Calu3 (cell line): ENCODE results near the gene OGFOD3. TPM values are rescaled to one million over a fixed set of nuclear protein-coding genes. Genes with fewer than 3 reads are reported as not detected.

Experiments used
- BruUV-seq: library from RNA; stranded (reverse); fragments of 400-500 nt; replicated peaks from 2 replicates; lab custom pipeline; 2021; lab: Mats Ljungman, UMichigan
- CTCF ChIA-PET: fragments of 300-600 bp; sonication (Branson Sonifier 250); formaldehyde crosslinking; loops from one replicate; lab custom pipeline; 2022; ENCODE audit warnings: antibody characterized with exemption; lab: Charles Lee
- DNase-seq: peaks from one replicate; pipeline ENCODE4 v3.0.0; 2022
- H3K27ac Mint-ChIP-seq: one replicate; pipeline ENCODE4 v1.8.0; 2022; ENCODE audit warnings: mixed read lengths; ENCODE audit not compliant: unreplicated experiment
- H3K27me3 Mint-ChIP-seq: one replicate; pipeline ENCODE4 v1.8.0; 2022; ENCODE audit warnings: mixed read lengths; ENCODE audit not compliant: unreplicated experiment
- H3K36me3 Mint-ChIP-seq: one replicate; pipeline ENCODE4 v1.8.0; 2022; ENCODE audit warnings: mild to moderate bottlenecking, moderate library complexity, mixed read lengths; ENCODE audit not compliant: insufficient read depth, unreplicated experiment
- H3K4me1 Mint-ChIP-seq: one replicate; pipeline ENCODE4 v1.8.0; 2022; ENCODE audit warnings: mild to moderate bottlenecking, low read depth, mixed read lengths; ENCODE audit not compliant: unreplicated experiment
- H3K4me3 Mint-ChIP-seq: one replicate; pipeline ENCODE4 v1.8.0; 2022; ENCODE audit warnings: mild to moderate bottlenecking, low read depth, moderate library complexity, mixed read lengths; ENCODE audit not compliant: unreplicated experiment
- H3K9me3 Mint-ChIP-seq: one replicate; pipeline ENCODE4 v1.8.0; 2022; ENCODE audit warnings: low read depth, mixed read lengths; ENCODE audit not compliant: unreplicated experiment
- CTCF ChIP-seq: fragments of 200-600 bp; IDR thresholded peaks from one replicate; pipeline ENCODE4 v1.8.0; 2022; ENCODE audit warnings: antibody characterized with exemption; ENCODE audit not compliant: unreplicated experiment
- intact Hi-C: fragments of 100-400 bp; cut with micrococcal nuclease; formaldehyde crosslinking; loops from one replicate; pipeline ENCODE4 v1.10.0; 2022; ENCODE audit not compliant: unreplicated experiment
- total RNA-seq: library from RNA; stranded (reverse); gene quantifications from 2 replicates; pipeline ENCODE4 v1.2.3, GENCODE V29; 2022

Gene OGFOD3
- total RNA-seq, 1 experiment from 2014 or later, result 29.0 TPM

DNA sequence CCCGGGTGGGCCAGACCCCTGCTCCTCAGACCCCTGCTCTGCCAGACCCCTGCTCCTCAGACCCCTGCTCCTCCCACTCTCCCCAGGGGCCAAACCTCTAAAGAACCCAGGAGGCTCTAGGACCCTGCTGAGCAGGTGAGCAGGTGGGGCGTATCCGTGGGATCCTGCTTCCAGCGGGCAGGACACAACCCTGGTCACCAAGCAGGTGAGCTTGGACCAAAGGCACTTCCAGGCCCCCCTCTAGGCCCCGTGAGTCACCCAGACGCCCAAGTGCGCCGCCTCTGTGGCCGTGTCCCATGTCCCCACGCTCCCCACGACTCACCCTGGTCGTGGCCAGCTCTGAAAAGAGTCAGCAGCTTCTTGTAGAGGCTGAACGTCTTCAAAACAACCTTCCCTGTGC, 27.2 kb upstream of the OGFOD3 start:
- Mint-ChIP-seq H3K4me1 (peaks cover 7% of the 10 kb centered on the region), H3K9me3 (no peaks in the 10 kb centered on the region), H3K27ac (no peak overlapping the region), H3K4me3 (no peak overlapping the region), H3K27me3 (no peaks in the 10 kb centered on the region), H3K36me3 (peaks cover 51% of the 10 kb centered on the region)
- DNase-seq, result no peak
- intact Hi-C loops, result no loop called here
- no peak for TF ChIP-seq CTCF
- CTCF ChIA-PET, result no interaction called here
- no TSS peak for BruUV-seq

DNA sequence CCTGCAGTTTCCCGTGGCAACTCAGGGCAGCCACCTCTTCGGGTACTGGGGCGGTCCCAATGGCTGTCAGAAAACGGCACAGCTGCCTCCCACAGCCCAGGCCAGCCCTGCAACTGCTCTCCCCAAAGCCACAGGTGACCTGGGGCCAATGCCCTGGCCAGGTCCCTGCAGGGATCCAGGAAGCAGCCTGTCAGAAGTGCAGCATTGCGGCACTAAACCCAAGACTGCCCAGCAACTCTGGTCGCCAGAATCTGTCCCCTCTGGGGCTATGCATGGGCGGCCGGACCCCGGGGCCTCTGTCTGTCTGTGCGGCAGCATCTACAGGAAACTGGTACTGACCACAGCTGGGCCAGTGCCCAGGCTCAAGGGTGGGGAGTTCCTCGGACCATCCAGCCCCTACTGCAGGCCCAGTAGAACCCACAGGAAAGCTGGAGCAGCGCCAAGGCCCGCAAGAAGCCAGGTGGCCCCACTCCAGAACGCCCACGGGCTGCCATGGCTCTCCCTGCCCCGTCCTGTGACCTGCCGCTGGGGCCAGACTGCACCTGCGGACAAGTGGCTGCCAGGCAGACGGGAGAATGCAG, 26.6 kb upstream of the OGFOD3 start:
- Mint-ChIP-seq H3K27me3 (no peaks in the 10 kb centered on the region), H3K27ac (no peak overlapping the region), H3K4me3 (no peak overlapping the region), H3K36me3 (peaks cover 51% of the 10 kb centered on the region), H3K4me1 (peaks cover 7% of the 10 kb centered on the region), H3K9me3 (no peaks in the 10 kb centered on the region)
- no peak for DNase-seq
- BruUV-seq, result no TSS peak
- TF ChIP-seq CTCF, result no peak
- intact Hi-C loops, result no loop called here
- CTCF ChIA-PET, result no interaction called here

GRCh38 chr17:82444284-82444893, 26.0 kb upstream of the OGFOD3 start:
- H3K4me3 Mint-ChIP-seq, result no peak overlapping the region

GRCh38 chr17:82443465-82444283, 25.3 kb upstream of the OGFOD3 start:
- Mint-ChIP-seq H3K4me3 (no peak overlapping the region), H3K27ac (no peak overlapping the region), H3K4me1 (no peaks in the 10 kb centered on the region), H3K27me3 (no peaks in the 10 kb centered on the region), H3K36me3 (peaks cover 47% of the 10 kb centered on the region), H3K9me3 (no peaks in the 10 kb centered on the region)
- CTCF ChIA-PET, result no interaction called here
- no TSS peak for BruUV-seq
- no peak for TF ChIP-seq CTCF
- no peak for DNase-seq
- intact Hi-C loops, result no loop called here

More at GRCh38 chr17:82444284-82444893, 26.0 kb upstream of the OGFOD3 start:
- BruUV-seq, result no TSS peak
- Mint-ChIP-seq H3K27ac (no peak overlapping the region), H3K27me3 (no peaks in the 10 kb centered on the region), H3K36me3 (peaks cover 47% of the 10 kb centered on the region), H3K4me1 (peaks cover under 1% of the 10 kb centered on the region), H3K9me3 (no peaks in the 10 kb centered on the region)
- CTCF ChIA-PET, result no interaction called here
- intact Hi-C loops, result no loop called here
- TF ChIP-seq CTCF, result no peak
- no peak for DNase-seq
